ENCODE measurements around the gene PGM2L1.

PGM2L1 gene

DNA sequence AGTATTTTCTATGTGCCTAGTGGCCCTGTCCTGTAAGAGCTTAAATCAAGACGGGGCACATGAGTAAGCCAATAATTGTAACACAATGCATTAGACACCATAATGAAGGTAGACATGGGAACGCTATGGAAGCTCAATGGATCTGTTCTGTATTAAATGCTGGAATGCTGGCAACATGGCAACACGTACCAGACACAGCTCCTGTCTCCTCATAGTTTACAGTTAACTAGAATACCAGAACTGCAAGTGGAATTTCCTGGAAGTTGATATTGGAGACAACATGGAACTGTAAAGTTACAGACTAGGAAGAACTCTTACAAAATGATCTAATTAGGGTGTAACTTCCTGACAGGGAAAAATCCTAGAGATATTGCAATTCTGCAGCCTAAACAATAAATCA lies 99.2 kb downstream of the PGM2L1 start:
- H3K36me3 ChIP-seq (ENCODE audit: low read length): no peaks in the 10 kb centered on the region
- no peaks in the 10 kb centered on the region for H3F3A ChIP-seq (ENCODE audit: insufficient read depth)
- no peak overlapping the region for H2AFZ ChIP-seq (ENCODE audit: low read depth, low read length, severe bottlenecking)
- no peak overlapping the region for H3K4me2 ChIP-seq (ENCODE audit: low read depth, low read length, poor library complexity, severe bottlenecking)
- H3K27me3 ChIP-seq (ENCODE audit: low read length): 0 out of 2 replicates have a peak, but pooled peaks cover 3% of the 10 kb centered on the region
- no peaks in the 10 kb centered on the region for H4K20me1 ChIP-seq (ENCODE audit: low read depth, low read length)
- TF ChIP-seq EZH2phosphoT487 (conservative IDR thresholded peaks at IDR 0.05; ENCODE audit: low read length) (no peak), CTCF (IDR thresholded peaks at IDR 0.05; ENCODE audit: insufficient read depth, low read length, poor library complexity, severe bottlenecking) (no peak)
- H3K9me3 ChIP-seq (ENCODE audit: insufficient read depth, low read length): no peaks in the 10 kb centered on the region
- H3K9me2 ChIP-seq (replicated peaks; ENCODE audit: insufficient read depth, low read length): no peaks in the 10 kb centered on the region
- no peak overlapping the region for H3K27ac ChIP-seq (ENCODE audit: low read depth, low read length)
- H3K9ac ChIP-seq (ENCODE audit: low read length): no peak overlapping the region
- no peaks in the 10 kb centered on the region for H3K79me2 ChIP-seq (ENCODE audit: insufficient read depth, low read length)
- H3K4me3 ChIP-seq (ENCODE audit: insufficient read depth, low read length, poor library complexity, severe bottlenecking): no peak overlapping the region

GRCh38 chr11:74297484-74297883 lies 100.7 kb downstream of the PGM2L1 start:
- Histone ChIP-seq H3K27ac (ENCODE audit: low read depth, low read length) (no peak overlapping the region), H3K9ac (ENCODE audit: low read length) (no peak overlapping the region), H2AFZ (ENCODE audit: low read depth, low read length, severe bottlenecking) (no peak overlapping the region), H3K27me3 (ENCODE audit: low read length) (0 out of 2 replicates have a peak, but pooled peaks cover 3% of the 10 kb centered on the region), H3K79me2 (ENCODE audit: insufficient read depth, low read length) (no peaks in the 10 kb centered on the region), H3K9me3 (ENCODE audit: insufficient read depth, low read length) (no peaks in the 10 kb centered on the region), H3F3A (ENCODE audit: insufficient read depth) (no peaks in the 10 kb centered on the region), H4K20me1 (ENCODE audit: low read depth, low read length) (no peaks in the 10 kb centered on the region), H3K36me3 (ENCODE audit: low read length) (no peaks in the 10 kb centered on the region), H3K4me3 (ENCODE audit: insufficient read depth, low read length, poor library complexity, severe bottlenecking) (no peak overlapping the region), H3K9me2 (replicated peaks; ENCODE audit: insufficient read depth, low read length) (no peaks in the 10 kb centered on the region), H3K4me2 (ENCODE audit: low read depth, low read length, poor library complexity, severe bottlenecking) (no peak overlapping the region)
- TF ChIP-seq CTCF (IDR thresholded peaks at IDR 0.05; ENCODE audit: insufficient read depth, low read length, poor library complexity, severe bottlenecking): no peak
- no peak for TF ChIP-seq EZH2phosphoT487 (conservative IDR thresholded peaks at IDR 0.05; ENCODE audit: low read length)

- Histone ChIP-seq H3K27ac (ENCODE audit: low read depth, low read length) (no peak overlapping the region), H3K9ac (ENCODE audit: low read length) (no peak overlapping the region), H3F3A (ENCODE audit: insufficient read depth) (no peaks in the 10 kb centered on the region), H3K79me2 (ENCODE audit: insufficient read depth, low read length) (no peaks in the 10 kb centered on the region), H3K4me3 (ENCODE audit: insufficient read depth, low read length, poor library complexity, severe bottlenecking) (no peak overlapping the region), H3K36me3 (ENCODE audit: low read length) (no peaks in the 10 kb centered on the region), H4K20me1 (ENCODE audit: low read depth, low read length) (no peaks in the 10 kb centered on the region), H3K9me3 (ENCODE audit: insufficient read depth, low read length) (no peaks in the 10 kb centered on the region), H3K4me2 (ENCODE audit: low read depth, low read length, poor library complexity, severe bottlenecking) (no peak overlapping the region), H2AFZ (ENCODE audit: low read depth, low read length, severe bottlenecking) (no peak overlapping the region), H3K27me3 (ENCODE audit: low read length) (no peaks in the 10 kb centered on the region), H3K9me2 (replicated peaks; ENCODE audit: insufficient read depth, low read length) (no peaks in the 10 kb centered on the region)
- TF ChIP-seq EZH2phosphoT487 (conservative IDR thresholded peaks at IDR 0.05; ENCODE audit: low read length) (no peak), CTCF (IDR thresholded peaks at IDR 0.05; ENCODE audit: insufficient read depth, low read length, poor library complexity, severe bottlenecking) (no peak)
Observed at GRCh38 chr11:74288911-74289310, 109.3 kb downstream of the PGM2L1 start.
